GM18526 (cell line): ENCODE data around the gene MT3.

Source experiments
- POLR2A ChIP-seq: IDR thresholded peaks from 3 replicates; pipeline ENCODE4 v1.6.1; 2011; ENCODE audit not compliant: insufficient read length; ENCODE audit errors: extremely low read depth

The MT3 gene

GRCh38 chr16:56604966-56605365 is 15.6 kb downstream of the MT3 start:
- TF ChIP-seq POLR2A, result no peak

DNA sequence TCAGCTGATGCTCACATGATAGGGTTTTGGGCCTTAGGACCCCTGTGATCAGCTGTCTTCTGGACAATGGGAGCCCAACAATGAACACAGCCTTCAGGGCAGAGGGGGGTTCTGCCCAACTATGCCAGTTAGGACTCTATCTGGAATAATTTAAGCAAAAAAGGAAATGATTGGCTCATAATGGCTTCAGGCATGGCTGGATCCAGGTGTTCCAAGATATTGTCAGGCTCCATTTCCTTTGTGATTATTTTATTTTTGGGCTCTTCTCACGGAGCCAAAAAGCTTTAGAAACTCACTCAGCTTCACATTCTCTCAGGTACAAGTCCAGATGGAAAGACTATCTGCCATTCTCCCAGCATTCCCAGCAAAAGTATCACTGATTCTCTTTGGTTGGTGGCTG is 16.1 kb downstream of the MT3 start:
- no peak for TF ChIP-seq POLR2A

GRCh38 chr16:56606071-56606475 is 16.7 kb downstream of the MT3 start:
- no peak for TF ChIP-seq POLR2A

GRCh38 chr16:56606476-56607108 is 17.3 kb downstream of the MT3 start:
- TF ChIP-seq POLR2A, result no peak

- TF ChIP-seq POLR2A, result no peak
Observed at GRCh38 chr16:56607109-56607618, 17.8 kb downstream of the MT3 start.

GRCh38 chr16:56607675-56608042 is 18.3 kb downstream of the MT3 start:
- TF ChIP-seq POLR2A, result no peak

DNA sequence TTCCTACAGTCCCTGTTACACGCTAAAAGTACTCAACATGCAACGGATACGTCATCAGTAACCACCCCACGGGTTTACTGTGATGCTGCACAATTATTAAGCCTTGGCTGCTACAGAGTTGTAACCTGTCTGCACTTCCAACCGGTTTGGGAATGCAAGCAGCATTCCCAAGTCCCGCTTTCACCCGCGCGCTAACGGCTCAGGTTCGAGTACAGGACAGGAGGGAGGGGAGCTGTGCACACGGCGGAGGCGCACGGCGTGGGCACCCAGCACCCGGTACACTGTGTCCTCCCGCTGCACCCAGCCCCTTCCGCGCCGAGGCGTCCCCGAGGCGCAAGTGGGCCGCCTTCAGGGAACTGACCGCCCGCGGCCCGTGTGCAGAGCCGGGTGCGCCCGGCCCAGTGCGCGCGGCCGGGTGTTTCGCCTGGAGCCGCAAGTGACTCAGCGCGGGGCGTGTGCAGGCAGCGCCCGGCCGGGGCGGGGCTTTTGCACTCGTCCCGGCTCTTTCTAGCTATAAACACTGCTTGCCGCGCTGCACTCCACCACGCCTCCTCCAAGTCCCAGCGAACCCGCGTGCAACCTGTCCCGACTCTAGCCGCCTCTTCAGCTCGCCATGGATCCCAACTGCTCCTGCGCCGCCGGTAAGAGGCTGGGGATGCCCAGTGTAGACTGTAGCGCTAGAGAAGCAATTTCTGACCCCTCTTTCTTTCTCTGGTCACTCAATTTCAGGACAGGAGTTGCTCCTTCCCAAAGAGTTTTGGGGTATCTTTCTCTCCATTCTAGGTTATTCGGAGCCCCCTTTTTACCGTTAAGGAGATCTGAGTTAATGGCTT is 18.9 kb downstream of the MT3 start, which contains the start of gene MT2A:
TSS of gene MT2A (plus strand) at position 542 of the 833 bp plus-strand sequence. CDS start at position 614, 72 bp downstream.
- peak; percentile 69 for TF ChIP-seq POLR2A

DNA sequence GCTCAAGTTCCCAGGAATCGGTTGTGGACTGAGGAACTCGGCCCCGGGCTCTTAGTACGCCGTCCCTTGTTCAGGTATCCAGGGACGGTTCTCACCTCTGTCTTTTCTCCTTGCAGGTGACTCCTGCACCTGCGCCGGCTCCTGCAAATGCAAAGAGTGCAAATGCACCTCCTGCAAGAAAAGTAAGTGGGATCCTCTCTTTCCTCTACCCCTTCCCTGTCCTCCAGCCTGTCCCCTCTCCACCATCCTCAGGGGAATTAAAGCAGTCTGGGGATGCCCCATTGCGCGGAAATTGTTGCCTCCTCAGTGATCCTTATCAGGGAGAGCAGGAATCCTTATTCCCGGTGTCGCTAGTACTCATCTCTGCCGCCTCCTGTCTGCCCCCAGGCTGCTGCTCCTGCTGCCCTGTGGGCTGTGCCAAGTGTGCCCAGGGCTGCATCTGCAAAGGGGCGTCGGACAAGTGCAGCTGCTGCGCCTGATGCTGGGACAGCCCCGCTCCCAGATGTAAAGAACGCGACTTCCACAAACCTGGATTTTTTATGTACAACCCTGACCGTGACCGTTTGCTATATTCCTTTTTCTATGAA is 19.6 kb downstream of the MT3 start:
- TF ChIP-seq POLR2A, result no peak

- TF ChIP-seq POLR2A, result peak; percentile 15
Observed at GRCh38 chr16:56609463-56609921, 20.2 kb downstream of the MT3 start.

DNA sequence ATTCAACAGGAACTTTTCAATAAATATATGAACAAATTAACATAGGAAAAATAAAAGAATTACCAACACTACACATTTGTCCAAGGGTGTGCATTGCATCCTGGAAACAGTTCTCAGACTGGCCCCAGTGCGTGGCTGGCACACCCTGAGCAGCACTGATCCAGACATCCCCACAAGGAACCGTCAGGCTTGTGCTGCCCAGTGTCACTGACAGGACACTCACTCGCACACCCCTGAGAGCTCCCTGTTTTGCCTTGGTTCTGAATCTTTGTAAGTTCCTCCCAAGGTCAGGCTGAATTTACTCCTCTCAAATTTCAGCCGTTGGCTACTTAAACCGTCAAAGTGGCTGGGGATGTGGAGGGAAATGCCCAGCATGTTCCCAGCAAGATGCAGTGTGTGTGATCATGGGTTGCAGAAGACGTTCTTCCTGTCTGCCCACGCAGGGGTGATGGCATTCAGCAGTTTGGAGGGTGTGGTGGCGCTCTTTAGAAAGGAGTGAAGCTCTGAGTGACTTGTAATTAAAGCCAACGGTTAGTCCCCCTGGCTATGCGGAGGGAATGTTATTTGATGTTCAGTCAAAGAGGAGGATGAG is 20.8 kb downstream of the MT3 start:
- no peak for TF ChIP-seq POLR2A

GRCh38 chr16:56610609-56611111 is 21.3 kb downstream of the MT3 start:
- no peak for TF ChIP-seq POLR2A

- TF ChIP-seq POLR2A, result no peak
Observed at GRCh38 chr16:56611281-56611833, 22.0 kb downstream of the MT3 start.

DNA sequence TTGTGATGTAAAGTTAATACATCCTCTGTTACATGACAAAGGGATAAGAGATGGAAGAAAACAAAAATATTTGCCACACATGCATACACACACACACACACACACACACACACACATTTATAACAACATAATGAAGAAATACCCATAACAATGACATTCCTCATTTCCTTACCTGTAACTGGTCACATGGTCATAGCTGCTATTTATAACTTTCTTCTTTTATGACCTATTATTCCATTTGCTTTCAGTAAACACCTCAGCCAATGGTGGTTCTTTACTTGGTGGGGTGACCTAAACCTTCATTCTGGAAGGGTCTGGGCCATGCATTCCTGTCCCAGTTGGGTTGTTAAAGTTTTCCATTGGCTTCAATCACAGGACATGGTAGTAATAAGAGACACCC is 24.4 kb downstream of the MT3 start:
- no peak for TF ChIP-seq POLR2A

DNA sequence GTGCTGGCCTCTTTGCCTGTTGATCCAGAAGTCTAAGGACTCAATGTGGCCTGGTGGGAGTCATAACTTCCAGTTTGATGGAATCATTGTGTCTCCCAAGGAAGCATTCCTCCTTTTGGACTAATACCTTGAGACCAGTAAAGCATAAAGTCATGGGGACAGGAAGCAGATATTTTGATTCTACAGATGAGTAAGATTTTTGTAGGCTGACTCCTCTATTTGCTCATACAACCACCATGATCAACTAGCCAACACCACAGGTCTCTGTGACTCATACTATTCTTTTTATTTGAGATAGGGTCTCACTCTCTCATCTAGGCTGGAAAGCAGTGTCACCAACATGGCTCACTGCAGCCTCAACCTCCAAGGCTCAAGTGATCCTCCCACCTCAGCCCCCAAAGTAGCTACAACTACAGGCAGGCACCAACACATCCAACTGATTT is 25.2 kb downstream of the MT3 start:
- no peak for TF ChIP-seq POLR2A

DNA sequence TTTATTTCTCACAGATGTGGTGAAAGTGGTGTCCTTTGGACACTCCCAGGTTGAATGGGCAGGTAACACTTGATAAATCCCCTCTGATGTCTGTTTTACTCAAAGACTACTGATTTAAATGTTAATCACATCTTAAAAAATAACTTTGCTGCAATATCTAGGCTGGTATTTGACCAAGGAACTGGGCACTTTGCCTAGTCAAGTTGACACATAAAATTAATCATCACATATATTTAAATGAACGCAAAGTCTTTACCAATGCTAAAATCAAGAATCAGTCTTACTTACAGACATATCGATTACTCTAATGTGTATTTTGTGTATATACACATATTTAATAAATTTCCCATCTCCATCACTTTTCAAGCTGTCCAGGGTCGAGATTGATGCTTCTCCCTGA is 26.0 kb downstream of the MT3 start:
- no peak for TF ChIP-seq POLR2A
